DND-41 (cell line): ENCODE results near the gene LSM8.

Experiments used
- ATAC-seq: fragments of 200-7000 bp; cut with Tn5 transposase; 3 replicates; pipeline ENCODE4 v1.9.1; 2021; ENCODE audit warnings: low read depth; ENCODE audit not compliant: insufficient read depth
- DNase-seq: peaks from one replicate; pipeline ENCODE4 v3.0.0-alpha.2; 2020
- H2AFZ ChIP-seq: 2 replicates; pipeline ENCODE4 v1.6.0; 2012; ENCODE audit warnings: low read depth, low read length
- H3K27ac ChIP-seq: 2 replicates; pipeline ENCODE4 v1.5.1; 2012; ENCODE audit warnings: low read length, inconsistent platforms
- H3K27me3 ChIP-seq: fragments of 200-600 bp; sonication (generic); 2 replicates; pipeline ENCODE4 v1.6.0; 2012; ENCODE audit warnings: low read length, mild to moderate bottlenecking, inconsistent platforms; ENCODE audit not compliant: insufficient read depth, poor library complexity
- H3K36me3 ChIP-seq: 2 replicates; pipeline ENCODE4 v1.5.1; 2012; ENCODE audit warnings: low read length, inconsistent platforms; ENCODE audit not compliant: insufficient read depth
- H3K4me1 ChIP-seq: 2 replicates; pipeline ENCODE4 v1.5.1; 2012; ENCODE audit warnings: mild to moderate bottlenecking, low read length; ENCODE audit not compliant: insufficient read depth
- H3K4me2 ChIP-seq: 2 replicates; pipeline ENCODE4 v1.6.0; 2012; ENCODE audit warnings: mild to moderate bottlenecking, moderate library complexity, low read length, inconsistent platforms; ENCODE audit not compliant: insufficient read depth
- H3K4me3 ChIP-seq, 2 experiments: fragments of 200-600 bp in 1 of 2; shearing (Covaris generic) in 1 of 2; 2 replicates each; pipeline ENCODE4 v1.5.1; 2012 to 2016; ENCODE audit warnings: inconsistent platforms in 2 of 2, low read length in 2 of 2, mild to moderate bottlenecking in 2 of 2, low read depth in 1 of 2, moderate library complexity in 1 of 2
- H3K79me2 ChIP-seq: 2 replicates; pipeline ENCODE4 v1.6.0; 2012; ENCODE audit warnings: low read length, inconsistent platforms; ENCODE audit not compliant: insufficient read depth
- H3K9ac ChIP-seq: 2 replicates; pipeline ENCODE4 v1.6.0; 2012; ENCODE audit warnings: low read depth, mild to moderate bottlenecking, inconsistent platforms, low read length, moderate library complexity
- H3K9me3 ChIP-seq: 2 replicates; pipeline ENCODE4 v1.5.1; 2012; ENCODE audit warnings: low read length, moderate library complexity, mild to moderate bottlenecking, inconsistent platforms; ENCODE audit not compliant: insufficient read depth, severe bottlenecking
- H4K20me1 ChIP-seq: 2 replicates; pipeline ENCODE4 v1.6.0; 2012; ENCODE audit warnings: low read length; ENCODE audit not compliant: insufficient read depth
- EZH2 ChIP-seq: IDR thresholded peaks from 3 replicates; pipeline ENCODE4 v1.6.1; 2012; ENCODE audit warnings: borderline replicate concordance, low read depth, mild to moderate bottlenecking, moderate library complexity, low read length, inconsistent platforms; ENCODE audit not compliant: severe bottlenecking
- TF ChIP-seq, protein P1 (sequence below): IDR thresholded peaks from 2 replicates; pipeline ENCODE4 v1.5.1; 2012; ENCODE audit warnings: borderline replicate concordance, low read length, moderate library complexity, mild to moderate bottlenecking; ENCODE audit not compliant: poor library complexity, severe bottlenecking; ENCODE audit errors: extremely low read depth

LSM8 gene

DNA sequence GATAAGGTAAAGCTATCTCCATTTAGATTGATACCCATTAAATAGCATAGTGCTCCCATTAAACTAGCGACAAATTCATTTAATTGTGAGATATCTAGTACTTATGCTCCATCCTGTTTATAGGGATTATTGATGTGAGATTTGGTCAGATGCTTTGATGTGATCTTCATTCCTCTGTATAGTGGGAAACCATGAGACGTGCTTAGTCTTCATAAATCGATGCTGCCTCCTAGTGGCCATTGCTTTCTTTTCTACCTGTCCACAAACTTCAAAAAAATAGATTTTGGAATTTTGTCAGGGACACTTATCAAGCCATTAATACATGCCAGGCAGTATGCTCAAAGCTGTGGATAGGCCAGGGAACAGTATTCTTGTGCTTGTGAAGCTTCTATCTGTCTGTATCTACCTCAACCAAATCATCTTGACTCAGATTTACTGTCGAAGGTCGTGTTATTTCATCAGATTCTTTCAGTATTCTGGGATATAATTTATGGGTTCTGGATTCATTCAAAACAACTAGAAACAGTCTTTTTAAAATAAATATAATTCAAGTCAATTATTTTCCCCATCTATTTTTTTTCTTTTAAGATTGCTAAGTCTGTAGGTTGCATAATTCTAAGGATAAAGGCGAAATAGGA, 12.0 kb downstream of the LSM8 start:
- Histone ChIP-seq H4K20me1 (no peaks in the 10 kb centered on the region; the same call in 1 of the 2 replicates), H3K4me1 (no peaks in the 10 kb centered on the region), H3K27ac (no peak overlapping the region), H3K4me3 (no peak overlapping the region), H3K9me3 (no peaks in the 10 kb centered on the region), H3K4me2 (no peak overlapping the region), H3K36me3 (peaks cover 30% of the 10 kb centered on the region), H3K27me3 (no peaks in the 10 kb centered on the region), H3K79me2 (no peaks in the 10 kb centered on the region), H3K9ac (no peak overlapping the region), H2AFZ (no peak overlapping the region)
- peak; percentile 86 for ATAC-seq
- TF ChIP-seq, protein P1, sequence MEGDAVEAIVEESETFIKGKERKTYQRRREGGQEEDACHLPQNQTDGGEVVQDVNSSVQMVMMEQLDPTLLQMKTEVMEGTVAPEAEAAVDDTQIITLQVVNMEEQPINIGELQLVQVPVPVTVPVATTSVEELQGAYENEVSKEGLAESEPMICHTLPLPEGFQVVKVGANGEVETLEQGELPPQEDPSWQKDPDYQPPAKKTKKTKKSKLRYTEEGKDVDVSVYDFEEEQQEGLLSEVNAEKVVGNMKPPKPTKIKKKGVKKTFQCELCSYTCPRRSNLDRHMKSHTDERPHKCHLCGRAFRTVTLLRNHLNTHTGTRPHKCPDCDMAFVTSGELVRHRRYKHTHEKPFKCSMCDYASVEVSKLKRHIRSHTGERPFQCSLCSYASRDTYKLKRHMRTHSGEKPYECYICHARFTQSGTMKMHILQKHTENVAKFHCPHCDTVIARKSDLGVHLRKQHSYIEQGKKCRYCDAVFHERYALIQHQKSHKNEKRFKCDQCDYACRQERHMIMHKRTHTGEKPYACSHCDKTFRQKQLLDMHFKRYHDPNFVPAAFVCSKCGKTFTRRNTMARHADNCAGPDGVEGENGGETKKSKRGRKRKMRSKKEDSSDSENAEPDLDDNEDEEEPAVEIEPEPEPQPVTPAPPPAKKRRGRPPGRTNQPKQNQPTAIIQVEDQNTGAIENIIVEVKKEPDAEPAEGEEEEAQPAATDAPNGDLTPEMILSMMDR: peak; percentile 80
- no peak for TF ChIP-seq EZH2
- peak; percentile 67 for DNase-seq

DNA sequence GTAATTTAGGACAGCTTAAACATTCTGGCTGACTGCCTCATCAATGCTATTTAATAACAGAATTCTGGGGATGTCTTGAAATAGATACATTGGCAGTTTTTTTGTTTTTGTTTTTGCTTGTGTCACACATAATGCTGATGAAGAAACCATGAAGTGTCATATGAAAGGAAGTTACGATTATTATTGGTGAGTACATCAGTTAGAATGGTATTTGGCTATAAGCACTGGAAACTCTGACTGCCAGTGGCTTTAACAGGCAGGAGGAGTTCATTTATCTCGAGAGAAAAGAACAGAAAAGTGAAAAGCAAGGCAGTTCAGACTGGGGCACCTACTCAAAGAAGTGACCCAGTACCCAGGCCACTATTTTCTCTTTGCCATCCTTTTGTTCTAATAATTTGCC, 18.1 kb downstream of the LSM8 start:
- Histone ChIP-seq H3K27ac (no peak overlapping the region), H3K4me3 (no peak overlapping the region), H3K79me2 (no peaks in the 10 kb centered on the region), H3K4me1 (no peaks in the 10 kb centered on the region), H2AFZ (no peak overlapping the region), H3K36me3 (no peaks in the 10 kb centered on the region), H3K9ac (no peak overlapping the region), H3K4me2 (no peak overlapping the region), H3K9me3 (no peaks in the 10 kb centered on the region), H3K27me3 (no peaks in the 10 kb centered on the region), H4K20me1 (no peaks in the 10 kb centered on the region)
- TF ChIP-seq, protein P1: no peak
- TF ChIP-seq EZH2: no peak
- DNase-seq (no peak), ATAC-seq (no peak)

DNA sequence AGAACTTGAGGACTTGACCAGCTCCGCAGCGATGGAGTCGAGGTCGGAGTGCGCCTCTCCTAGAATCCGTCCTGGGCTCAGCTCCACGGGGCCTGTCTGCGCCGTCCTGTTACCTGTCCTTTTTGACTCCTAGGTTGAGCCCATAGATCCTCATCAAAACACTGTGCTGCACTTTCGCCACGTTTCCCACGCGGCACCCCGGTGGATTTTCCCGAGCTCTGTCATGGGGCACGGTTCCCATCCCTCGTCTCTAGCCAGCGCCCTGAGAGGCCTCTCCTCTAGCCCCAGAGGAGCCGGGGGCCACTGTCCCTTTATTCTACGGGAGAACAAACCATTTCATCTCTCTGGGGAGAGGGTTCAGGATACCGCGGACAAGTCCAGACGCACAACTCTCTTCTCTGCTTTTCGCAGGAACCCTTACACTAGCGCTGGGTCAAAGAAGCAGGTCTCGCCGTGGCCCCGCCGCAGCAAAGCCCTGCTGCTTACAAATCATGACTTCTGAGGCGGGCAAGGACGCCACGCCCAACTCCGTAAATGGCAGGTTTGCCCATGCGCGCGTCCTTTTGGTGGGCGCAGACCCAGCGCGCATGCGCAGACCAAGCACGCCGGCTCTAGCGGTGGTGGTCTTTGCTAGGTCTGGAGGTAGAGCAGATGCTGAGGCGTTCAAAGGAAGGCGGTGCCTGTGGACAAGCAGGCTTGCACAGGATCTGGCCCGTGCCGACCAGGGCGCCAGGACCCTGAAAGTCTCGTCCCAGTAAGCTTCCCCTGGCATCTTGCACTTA, 30.3 kb downstream of the LSM8 start:
- ATAC-seq: peak; percentile 93
- Histone ChIP-seq H2AFZ (peak overlapping the region; percentile 79), H3K9me3 (no peaks in the 10 kb centered on the region), H3K9ac (peak overlapping the region; percentile 62), H3K27me3 (no peaks in the 10 kb centered on the region), H3K27ac (peak overlapping the region; percentile 72), H3K36me3 (no peaks in the 10 kb centered on the region), H3K4me1 (peaks cover 14% of the 10 kb centered on the region; the same call in 1 of the 2 replicates), H3K4me2 (peak overlapping the region; percentile 69), H3K79me2 (peaks cover 3% of the 10 kb centered on the region; the same call in 1 of the 2 replicates), H3K4me3 (peak overlapping the region; percentile 37 to 71; a peak in 3 of 4 replicates), H4K20me1 (no peaks in the 10 kb centered on the region)
- TF ChIP-seq EZH2: no peak
- TF ChIP-seq, protein P1: no peak
- peak; percentile 88 for DNase-seq
